HK-2 (cell line): ENCODE results near the gene TFF2.

Experiments used
- DNase-seq: peaks from one replicate; pipeline ENCODE4 v3.0.0-alpha.2; 2018; ENCODE audit not compliant: unreplicated experiment

Gene TFF2

GRCh38 chr21:42366292-42367010, 15.7 kb upstream of the TFF2 start, which contains the start of gene TFF1:
TSS of gene TFF1 (minus strand) at chr21:42366535. CDS start at chr21:42366495, 40 bp downstream.
- DNase-seq: peak; percentile 22

GRCh38 chr21:42365770-42366169, 15.0 kb upstream of the TFF2 start:
- no peak for DNase-seq

- DNase-seq: no peak
Observed at GRCh38 chr21:42364304-42364865, 13.6 kb upstream of the TFF2 start.

GRCh38 chr21:42363312-42363711, 12.5 kb upstream of the TFF2 start:
- DNase-seq: no peak

- no peak for DNase-seq
Observed at GRCh38 chr21:42362700-42363099, 11.9 kb upstream of the TFF2 start.

- DNase-seq: no peak
Observed at GRCh38 chr21:42362198-42362597, 11.4 kb upstream of the TFF2 start.

- DNase-seq: no peak
Observed at GRCh38 chr21:42361286-42361685, 10.5 kb upstream of the TFF2 start.

GRCh38 chr21:42360317-42360716, 9.5 kb upstream of the TFF2 start:
- DNase-seq: no peak

- DNase-seq: no peak
Observed at GRCh38 chr21:42358937-42359336, 8.1 kb upstream of the TFF2 start.

GRCh38 chr21:42358261-42358660, 7.5 kb upstream of the TFF2 start:
- no peak for DNase-seq

GRCh38 chr21:42357307-42357706, 6.5 kb upstream of the TFF2 start:
- DNase-seq: no peak

GRCh38 chr21:42356650-42357049, 5.9 kb upstream of the TFF2 start:
- DNase-seq: no peak

GRCh38 chr21:42356046-42356445, 5.3 kb upstream of the TFF2 start:
- DNase-seq: no peak

GRCh38 chr21:42353623-42354022, 2.8 kb upstream of the TFF2 start:
- no peak for DNase-seq

- DNase-seq: no peak
Observed at GRCh38 chr21:42352441-42353095, 1.8 kb upstream of the TFF2 start.

- DNase-seq: no peak
Observed at GRCh38 chr21:42351626-42352440, 1.0 kb upstream of the TFF2 start.

- DNase-seq: no peak
Observed at GRCh38 chr21:42350318-42350910, 380 bp downstream of the TFF2 start.

GRCh38 chr21:42349420-42350317, 1.1 kb downstream of the TFF2 start:
- no peak for DNase-seq

- DNase-seq: no peak
Observed at GRCh38 chr21:42348762-42349161, 2.0 kb downstream of the TFF2 start.

- no peak for DNase-seq
Observed at GRCh38 chr21:42347601-42348327, 3.0 kb downstream of the TFF2 start.
